GM21515 (cell line): Measurements from ENCODE around the gene CREM.
A peak's percentile ranks its signal among the peaks of the same experiment; 100 is the strongest.

ENCODE experiments used
- ATAC-seq: cut with Tn5 transposase; IDR thresholded peaks from one replicate; pipeline ENCODE4 v1.9.1; 2021; ENCODE audit not compliant: unreplicated experiment

CREM gene

DNA sequence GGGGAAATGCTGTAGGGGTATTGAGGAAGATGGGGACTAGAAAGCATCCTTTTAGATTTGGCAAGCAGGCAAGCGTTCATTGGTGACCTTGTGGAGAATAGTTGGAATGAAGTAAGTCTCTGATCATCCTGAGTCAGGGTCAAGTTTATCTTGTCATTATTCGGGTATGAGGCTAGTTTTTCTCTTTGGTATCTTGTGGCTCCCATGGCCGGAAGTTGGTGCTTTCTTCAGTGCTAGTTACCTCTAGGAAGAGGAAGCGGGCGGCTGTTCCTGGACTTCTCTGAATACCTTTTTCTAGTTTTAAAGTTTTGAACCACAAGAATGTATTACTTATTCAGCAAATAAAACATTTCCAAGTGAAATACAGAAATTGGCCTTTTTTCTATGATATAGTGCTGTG is 9.2 kb downstream of the CREM start:
- no peak for ATAC-seq

DNA sequence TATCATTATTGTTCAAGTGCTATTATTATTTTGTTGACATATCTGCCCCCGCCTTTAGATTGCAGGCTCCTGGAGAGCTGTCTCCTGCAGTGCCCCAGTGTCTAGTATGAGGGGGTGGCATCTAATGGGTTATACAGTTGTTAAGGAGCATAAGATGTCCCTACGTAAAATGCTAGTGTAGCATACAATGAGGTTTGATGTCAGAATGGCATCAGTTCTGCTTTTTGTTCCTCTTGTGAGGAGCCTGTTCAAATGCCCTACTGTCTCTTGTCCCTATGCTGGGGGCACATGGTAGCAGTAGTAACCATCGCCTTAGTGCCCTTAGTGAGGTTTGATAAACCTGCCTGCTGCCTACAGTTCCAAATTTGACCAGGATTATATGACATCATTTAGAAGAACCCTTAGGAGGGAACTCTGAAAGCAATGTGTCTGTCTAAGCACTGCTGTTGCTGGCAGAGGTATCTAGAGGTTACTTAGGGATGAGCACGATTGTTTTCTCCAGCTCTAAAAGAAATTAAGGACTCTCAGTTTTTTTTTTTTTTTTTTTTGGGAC is 9.7 kb downstream of the CREM start:
- peak; percentile 49 for ATAC-seq

DNA sequence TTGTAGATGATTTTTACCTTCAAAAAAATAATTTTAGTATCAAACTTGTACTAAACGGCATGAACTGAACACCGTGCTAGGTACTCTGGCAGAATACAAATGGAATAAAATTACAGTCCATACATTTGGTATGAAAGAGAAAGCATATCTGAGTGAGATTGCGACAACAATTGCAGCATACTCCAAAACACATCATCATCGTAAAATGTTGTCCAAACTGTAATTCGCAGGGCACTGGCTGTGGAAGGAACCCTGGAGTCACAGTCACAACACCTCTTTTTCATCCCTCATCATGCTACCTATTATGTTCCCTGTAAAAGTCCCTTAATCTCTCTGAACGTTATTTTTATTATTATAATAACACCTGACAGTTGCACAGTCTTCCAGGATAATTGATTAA is 13.5 kb downstream of the CREM start:
- no peak for ATAC-seq

DNA sequence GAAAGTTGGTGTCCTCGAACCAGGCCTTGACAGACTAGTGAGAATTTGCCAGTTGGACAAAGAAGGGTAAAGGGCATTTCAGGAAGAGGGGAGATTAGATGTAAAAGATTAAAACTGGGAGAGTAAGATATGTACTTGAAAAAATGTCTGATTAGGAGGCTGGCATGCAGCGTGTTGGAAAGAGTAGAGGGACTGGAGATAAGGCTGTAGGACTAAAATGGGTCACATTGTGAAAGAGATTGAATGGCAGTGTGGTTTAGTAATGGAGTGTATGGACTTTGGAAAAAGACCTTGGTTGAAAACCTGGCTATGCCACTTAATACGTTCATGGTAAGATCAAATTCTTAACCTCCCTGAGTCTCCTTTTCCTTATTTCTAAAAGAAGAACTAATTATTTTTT is 14.1 kb downstream of the CREM start:
- ATAC-seq, result no peak

DNA sequence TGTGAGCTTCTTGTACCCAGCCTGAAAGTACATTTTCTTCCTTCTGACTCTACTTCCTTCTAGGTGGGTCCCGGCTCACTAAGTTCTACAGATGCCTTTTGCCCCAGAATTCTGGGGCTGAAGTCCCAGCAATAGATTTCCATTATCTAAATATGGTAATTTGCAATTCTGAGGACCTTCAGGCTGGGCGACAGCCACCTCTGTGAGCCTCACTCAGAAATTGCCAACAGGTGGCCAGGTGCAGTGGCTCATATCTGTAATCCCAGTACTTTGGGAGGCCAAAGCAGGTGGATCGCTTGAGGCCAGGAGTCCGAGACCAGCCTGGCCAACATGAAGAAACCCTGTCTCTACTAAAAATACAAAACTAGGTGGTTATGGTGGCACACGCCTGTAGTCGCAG is 23.7 kb downstream of the CREM start:
- ATAC-seq, result no peak

DNA sequence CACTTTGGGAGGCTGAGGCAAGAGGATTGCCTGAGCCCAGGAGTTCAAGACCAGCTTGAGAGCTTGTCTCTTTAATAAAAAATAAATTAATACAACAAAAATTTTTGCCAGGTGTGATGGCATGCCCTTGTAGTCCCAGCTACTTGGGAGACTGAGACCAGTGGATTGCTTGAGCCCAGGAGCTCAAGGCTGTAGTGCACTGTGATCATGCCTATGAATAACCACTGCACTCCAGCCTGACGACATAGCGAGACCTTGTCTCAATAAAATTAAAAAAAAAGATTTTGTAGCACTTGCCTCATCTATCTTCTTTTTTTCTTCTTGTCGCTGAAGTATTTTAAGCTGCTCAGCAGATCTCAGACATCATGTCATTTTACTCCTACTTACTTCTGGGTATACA is 26.3 kb downstream of the CREM start:
- no peak for ATAC-seq

DNA sequence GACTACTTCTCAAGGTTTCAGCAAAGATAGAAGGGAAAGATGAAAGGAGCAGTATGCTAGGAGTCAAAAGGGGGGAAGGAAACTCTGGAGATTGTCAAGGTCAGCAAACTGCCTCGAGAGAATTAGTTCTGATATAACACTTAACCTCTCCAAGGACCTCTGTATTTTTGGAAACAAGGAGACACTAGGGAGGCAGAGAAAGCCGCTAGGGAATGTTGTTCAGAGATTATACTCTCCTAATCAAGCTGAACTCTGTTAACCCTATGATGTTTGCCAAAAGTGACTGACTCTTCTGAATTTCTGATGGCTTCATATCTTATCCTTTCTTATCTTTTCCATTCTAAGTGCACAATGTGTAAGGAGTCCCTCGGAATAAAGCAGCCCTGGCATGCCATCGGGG is 27.1 kb downstream of the CREM start:
- ATAC-seq, result no peak

DNA sequence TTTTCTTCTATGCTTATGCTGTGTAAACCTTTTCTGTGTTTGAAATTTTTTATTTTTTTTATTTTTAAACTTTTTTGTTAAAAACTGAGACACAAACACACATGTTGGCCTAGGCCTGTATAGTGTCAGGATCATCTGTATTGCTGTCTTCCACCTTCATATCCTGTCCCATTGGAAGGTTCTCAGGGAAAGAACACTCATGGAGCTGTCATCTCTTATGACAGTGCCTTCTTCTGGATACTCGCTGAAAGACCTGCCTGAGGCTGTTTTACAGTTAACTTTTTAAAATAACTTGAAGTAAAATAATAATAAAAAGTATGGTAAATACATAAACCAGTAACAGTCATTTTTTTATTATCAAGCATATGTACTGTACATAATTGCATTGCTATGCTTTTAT is 34.1 kb downstream of the CREM start:
- no peak for ATAC-seq

DNA sequence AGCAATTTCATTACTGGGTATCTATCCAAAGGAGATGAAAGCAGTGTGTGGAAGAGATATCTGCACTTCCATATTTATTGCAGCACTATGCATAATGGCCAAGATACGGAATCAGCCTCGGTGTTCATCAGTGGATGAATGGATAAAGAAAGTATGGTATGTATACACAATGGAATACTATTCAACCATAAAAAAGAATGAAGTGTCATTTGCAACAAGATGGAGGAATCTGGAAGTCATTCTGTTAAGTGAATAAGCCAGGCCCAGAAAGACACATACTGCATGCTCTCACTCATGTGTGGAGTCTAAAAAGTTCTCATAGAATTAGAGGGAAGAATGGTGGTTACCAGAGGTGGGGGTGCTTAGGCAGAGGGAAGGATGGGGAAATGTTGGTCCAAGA is 35.3 kb downstream of the CREM start:
- ATAC-seq, result no peak

DNA sequence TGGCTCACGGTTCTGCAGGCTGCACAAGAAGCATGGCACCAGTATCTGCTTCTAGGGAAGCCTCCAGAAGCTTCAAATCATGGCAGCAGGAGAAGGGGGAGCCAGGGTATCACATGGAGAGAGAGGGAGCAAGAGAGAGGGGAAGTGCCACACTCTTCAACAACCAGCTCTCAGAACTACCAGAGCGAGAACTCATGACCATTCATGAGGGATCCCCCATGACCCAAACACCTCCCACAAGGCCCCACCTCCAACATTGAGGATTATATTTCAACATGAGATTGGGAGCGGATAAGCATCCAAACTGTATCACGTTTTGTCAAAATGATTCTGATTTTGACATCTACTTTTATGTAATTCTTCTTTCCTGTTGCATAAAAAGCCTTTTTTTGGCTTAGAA is 38.5 kb downstream of the CREM start:
- ATAC-seq, result no peak

DNA sequence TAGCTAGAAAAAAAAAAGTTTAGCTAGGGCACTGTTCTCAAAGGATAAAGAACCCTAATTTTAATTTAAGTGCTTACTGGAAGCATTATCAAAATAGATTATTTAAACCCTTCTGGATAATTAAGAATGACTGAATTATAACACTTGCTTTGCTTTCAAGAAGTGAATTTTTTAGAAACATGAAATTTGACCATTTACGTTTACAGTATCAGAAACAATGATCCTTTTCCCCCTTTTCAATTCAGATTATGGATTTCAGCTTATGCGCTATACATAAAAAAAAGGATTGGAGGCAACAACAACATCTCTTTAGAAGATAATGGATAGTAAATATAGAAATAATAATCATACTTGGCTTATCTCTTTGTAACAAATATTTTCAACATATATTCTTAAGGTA is 39.2 kb downstream of the CREM start:
- ATAC-seq, result no peak

DNA sequence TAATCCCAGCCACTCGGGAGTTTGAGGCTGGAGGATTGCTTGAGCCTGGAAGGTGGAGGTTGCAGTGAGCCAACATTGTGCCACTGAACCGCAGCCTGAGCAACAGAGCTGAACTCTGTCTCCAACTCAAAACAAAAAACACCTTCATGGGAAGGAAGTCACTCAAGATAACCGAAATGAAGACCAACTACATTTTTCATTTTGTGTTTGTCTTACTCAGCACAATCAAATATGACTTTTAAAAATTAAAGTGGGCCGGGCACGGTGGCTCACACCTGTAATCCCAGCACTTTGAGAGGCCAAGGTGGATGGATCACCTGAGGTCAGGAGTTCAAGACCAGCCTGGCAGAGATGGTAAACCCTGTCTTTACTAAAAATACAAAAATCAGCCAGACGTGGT is 40.0 kb downstream of the CREM start:
- no peak for ATAC-seq

DNA sequence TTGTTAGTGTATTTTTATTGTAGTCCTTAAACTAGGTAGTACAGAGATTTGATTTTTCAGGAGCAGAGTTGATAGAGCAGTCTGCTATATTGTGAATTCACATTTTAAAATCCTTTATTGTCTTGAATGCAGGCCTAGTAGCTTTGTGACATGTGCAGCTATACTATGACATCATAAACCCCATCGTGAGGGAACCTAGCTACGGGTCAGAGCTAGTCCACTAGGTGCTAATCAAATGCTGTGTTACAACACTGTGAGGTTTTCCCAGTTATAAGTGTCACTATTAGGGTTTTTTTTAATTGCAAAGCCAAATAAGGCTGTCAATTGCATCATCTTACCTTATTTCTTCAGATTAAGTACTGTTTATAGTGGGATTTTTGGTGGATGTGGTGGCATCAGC is 40.7 kb downstream of the CREM start:
- ATAC-seq, result no peak

DNA sequence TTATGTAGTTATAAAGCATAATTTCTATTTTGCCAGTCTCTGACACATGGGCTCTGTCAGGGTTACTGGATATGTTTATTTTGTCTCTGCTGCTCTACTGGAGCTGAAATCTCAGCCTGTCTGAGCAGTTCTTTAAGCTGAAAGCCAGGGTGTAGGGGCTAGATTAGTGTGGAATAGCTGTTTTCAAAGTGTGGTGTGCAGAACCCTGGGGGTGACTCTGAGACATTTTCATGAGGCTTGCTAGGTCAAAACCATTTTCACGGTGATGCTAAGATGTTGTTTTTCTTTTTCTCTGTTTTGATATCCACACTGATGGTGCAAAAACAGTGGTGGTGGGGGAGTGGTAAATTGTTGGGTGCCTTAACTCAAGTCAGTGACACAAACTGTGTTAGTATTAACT is 45.5 kb downstream of the CREM start:
- no peak for ATAC-seq

DNA sequence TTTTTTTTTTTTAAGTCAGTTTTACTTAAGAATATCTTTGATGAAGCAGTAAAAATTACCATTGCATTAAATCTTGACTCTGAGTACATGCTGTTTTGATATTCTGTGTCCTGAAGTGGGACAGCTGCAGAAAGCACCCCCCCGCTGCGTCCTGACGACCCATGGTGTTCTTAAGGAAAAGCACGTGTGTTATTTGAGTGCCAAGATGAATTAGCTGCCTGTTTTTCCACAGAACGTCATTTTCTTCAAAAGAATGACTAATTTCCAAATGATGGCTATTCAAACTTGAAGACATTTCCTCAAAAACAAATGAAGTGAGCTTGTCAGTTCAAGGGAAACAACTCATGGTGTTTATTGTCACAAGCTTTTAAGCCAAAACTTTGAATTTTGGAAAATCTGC is 45.9 kb downstream of the CREM start:
- no peak for ATAC-seq

DNA sequence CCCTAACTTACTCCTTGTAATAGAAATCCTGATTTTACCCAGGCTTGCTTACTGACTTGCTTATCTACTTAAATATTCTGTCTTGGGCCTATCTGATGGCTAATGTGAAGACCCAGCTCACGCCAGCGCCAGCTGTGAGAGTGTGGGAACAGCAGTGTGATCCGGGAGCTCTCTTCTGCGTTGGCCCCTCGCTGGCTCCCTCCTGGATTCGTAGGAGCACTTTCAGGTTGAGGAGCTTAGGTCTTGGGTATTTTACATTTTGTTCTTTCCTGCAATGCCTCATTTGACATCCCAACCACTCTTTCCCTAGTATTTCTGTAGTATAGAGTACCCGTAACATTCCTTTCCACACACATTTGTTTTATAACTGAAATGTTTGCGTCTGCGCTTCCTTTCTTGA is 51.7 kb downstream of the CREM start:
- no peak for ATAC-seq

DNA sequence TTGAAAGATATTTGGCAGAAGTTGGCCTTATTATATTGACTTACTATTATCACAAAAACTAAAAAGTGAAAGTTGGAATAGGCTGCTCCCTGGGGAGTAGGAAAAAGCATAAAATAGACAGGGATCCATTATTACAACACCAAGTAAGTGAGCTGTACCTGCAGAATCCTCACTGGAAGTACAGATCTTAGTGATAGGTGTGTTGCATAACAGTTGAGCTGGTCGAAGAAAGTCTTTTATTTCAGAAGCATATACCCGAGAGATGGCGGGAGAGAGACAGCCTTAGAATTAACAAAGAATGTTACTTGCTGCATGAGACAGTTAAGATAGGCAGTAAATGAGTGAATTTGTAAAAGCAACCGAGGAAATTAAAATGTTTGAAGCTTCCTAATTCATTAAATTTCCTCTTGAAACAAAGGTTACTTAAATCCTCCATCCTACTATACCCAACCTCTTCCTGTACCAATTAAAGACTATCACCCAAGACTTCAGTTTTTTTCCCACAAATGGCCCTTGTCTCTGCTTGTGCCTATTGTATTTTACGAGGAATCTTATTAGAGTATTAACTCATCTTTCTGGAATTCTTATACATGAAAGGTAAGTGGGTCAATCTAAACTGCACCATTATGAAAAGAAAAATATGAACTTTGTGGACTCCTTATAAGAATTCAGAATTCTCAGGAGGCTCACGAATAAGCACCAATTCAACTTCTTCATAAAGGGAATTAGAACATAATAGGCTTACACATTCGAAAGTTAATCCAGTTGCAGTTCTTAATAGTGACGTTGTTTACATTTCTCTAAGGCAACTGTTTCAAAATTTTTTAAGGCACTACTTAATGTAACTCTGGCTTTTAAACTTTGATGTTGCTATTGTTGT is 56.2 kb downstream of the CREM start:
- ATAC-seq, result no peak

DNA sequence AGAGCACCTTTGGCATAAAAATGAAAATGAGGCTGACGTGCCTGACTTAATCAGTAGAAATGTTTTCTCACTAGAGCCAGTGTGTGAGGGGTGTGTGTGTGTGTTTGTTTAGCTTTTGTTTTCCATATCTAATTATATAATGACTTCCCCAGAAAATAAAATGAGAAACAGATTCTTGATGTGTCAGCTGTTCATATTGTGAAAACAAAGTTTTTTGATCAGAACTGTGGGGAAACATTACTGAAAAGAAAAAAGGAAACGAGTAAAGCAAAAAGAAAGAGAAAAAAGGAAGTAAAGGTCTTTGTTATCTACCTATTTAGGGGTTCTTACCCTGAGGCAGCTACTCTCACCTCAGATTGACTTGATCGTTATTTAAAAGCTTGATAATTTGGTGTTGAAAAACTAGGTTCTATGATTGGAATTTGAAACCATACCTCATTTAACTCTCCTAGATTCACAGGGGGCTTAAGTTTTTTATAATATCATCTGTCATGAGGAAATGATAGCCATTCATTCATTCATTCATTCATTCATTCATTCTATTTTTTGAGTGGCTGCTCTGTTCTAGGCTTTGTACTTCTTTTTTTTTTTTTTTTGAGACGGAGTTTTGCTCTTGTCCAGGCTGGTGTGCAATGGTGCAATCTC is 58.0 kb downstream of the CREM start:
- peak; percentile 56 for ATAC-seq

DNA sequence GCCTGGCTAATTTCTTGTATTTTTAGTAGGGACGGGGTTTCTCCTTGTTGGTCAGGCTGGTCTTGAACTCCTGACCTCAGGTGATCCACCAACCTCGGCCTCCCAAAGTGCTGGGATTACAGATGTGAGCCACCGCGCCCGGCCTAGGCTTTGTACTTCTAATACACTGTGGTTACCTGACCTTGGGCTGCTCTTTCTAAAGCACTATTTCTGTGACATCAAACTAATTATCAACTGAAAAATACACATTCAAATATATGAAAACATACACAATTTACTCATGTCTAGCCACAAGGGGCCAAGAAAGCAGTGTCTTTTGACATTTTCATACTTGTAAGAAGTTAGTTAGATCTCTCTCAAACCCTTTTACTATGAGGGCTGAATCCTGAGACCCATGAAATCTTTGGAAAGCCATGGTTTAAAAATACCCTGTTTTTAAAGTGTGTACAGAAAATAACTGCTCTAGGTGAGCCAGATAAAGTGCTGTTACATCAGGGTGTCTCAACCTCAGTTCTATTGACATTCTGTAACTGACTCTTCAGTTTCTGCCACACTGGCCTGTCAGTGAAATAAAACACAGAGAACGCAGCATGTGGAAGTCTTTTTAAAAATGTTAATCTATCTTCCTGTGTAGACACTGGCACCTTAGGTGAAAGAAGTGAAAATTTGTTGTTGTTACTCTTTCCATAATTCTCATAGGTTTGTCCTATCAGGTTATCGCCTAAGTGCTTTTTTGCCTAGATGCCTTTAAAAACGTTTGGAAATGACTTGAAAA is 58.8 kb downstream of the CREM start:
- no peak for ATAC-seq

DNA sequence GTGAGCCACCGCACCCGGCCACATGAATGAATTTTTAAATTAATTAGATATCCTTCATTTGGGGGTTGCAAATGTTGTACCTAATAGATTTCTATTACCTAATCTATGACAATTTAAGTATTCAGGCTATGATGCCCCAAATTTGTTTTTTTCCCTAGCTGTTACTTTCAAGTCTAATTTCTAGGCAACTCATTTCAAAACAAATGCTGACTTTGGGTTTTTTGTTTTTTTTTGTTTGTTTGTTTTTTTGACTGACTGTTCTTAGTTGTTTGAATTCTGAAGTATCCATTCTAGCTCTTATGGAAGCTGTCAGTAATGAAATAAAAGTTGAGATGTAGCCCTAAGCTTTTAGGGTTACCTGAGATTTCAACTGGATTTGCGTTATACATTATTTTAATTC is 62.3 kb downstream of the CREM start:
- ATAC-seq, result no peak

DNA sequence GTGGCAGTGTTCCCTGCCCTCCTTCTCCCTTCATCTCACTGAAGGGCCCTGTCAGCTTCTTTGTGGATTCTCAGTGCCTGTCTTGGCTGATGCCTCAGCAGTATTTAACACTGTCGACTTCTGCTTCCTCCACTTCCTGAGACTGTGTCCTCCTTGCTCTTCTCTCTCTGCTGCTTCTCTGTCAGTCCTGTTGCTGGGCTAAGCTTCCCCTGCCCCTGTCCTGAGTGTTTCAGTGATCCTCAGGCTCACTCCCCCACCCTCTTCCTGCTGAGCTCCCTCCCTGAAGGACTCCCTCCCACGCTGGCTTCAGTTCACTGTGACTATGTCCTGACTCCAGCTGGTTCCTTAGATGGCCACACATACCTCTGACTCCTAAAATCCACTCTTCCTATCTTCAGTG is 64.9 kb downstream of the CREM start:
- no peak for ATAC-seq
